ENCODE measurements around the gene B3GALT5.

The B3GALT5 gene

GRCh38 chr21:39650801-39651200 lies 38.1 kb downstream of the B3GALT5 start:
- no peak overlapping the region for H3K4me3 ChIP-seq (ENCODE audit: low read depth, low read length)
- no peak for DNase-seq (ENCODE audit: low read depth)
- no peak for TF ChIP-seq CTCF (IDR thresholded peaks at IDR 0.05; ENCODE audit: control insufficient read depth, extremely low read depth, insufficient read depth)

- DNase-seq (ENCODE audit: low read depth): no peak
- no peak overlapping the region for H3K4me3 ChIP-seq (ENCODE audit: low read depth, low read length)
- TF ChIP-seq CTCF (IDR thresholded peaks at IDR 0.05; ENCODE audit: control insufficient read depth, extremely low read depth, insufficient read depth): no peak
Measured at GRCh38 chr21:39651206-39651605, 38.5 kb downstream of the B3GALT5 start.

GRCh38 chr21:39654951-39655350 lies 42.2 kb downstream of the B3GALT5 start:
- H3K4me3 ChIP-seq (ENCODE audit: low read depth, low read length): no peak overlapping the region
- no peak for TF ChIP-seq CTCF (IDR thresholded peaks at IDR 0.05; ENCODE audit: control insufficient read depth, extremely low read depth, insufficient read depth)
- DNase-seq (ENCODE audit: low read depth): no peak

GRCh38 chr21:39655589-39655988 lies 42.8 kb downstream of the B3GALT5 start:
- TF ChIP-seq CTCF (IDR thresholded peaks at IDR 0.05; ENCODE audit: control insufficient read depth, extremely low read depth, insufficient read depth): no peak
- no peak overlapping the region for H3K4me3 ChIP-seq (ENCODE audit: low read depth, low read length)
- no peak for DNase-seq (ENCODE audit: low read depth)

GRCh38 chr21:39656209-39656608 lies 43.5 kb downstream of the B3GALT5 start:
- no peak overlapping the region for H3K4me3 ChIP-seq (ENCODE audit: low read depth, low read length)
- TF ChIP-seq CTCF (IDR thresholded peaks at IDR 0.05; ENCODE audit: control insufficient read depth, extremely low read depth, insufficient read depth): no peak
- no peak for DNase-seq (ENCODE audit: low read depth)

GRCh38 chr21:39657091-39657689 lies 44.5 kb downstream of the B3GALT5 start:
- no peak for DNase-seq (ENCODE audit: low read depth)
- no peak for TF ChIP-seq CTCF (IDR thresholded peaks at IDR 0.05; ENCODE audit: control insufficient read depth, extremely low read depth, insufficient read depth)
- no peak overlapping the region for H3K4me3 ChIP-seq (ENCODE audit: low read depth, low read length)

GRCh38 chr21:39658066-39658465 lies 45.3 kb downstream of the B3GALT5 start:
- H3K4me3 ChIP-seq (ENCODE audit: low read depth, low read length): no peak overlapping the region
- TF ChIP-seq CTCF (IDR thresholded peaks at IDR 0.05; ENCODE audit: control insufficient read depth, extremely low read depth, insufficient read depth): no peak
- no peak for DNase-seq (ENCODE audit: low read depth)
